ENCODE measurements around the gene SRR. TPM values are rescaled to one million over a fixed set of nuclear protein-coding genes. Genes with fewer than 3 reads are reported as not detected.
A peak's percentile ranks its signal among the peaks of the same experiment; 100 is the strongest.
"Not testable (repeated sequence)": the region's sequence is repeated elsewhere in the genome, so short reads cannot be mapped to it uniquely, and the experiment has no call there.

Gene SRR
- total RNA-seq (2021) = 5.4 and 5.6 TPM in 2 replicates
- long read RNA-seq, transcript SRR-201 (8 exons, 2,728 nt) = major isoform, 20 of 22 reads
- long read RNA-seq, partial matches to known transcripts = 0 of 22 reads
- long read RNA-seq, other reads (novel, unspliced or antisense) = 2 of 22 reads

- H3K23ac ChIP-seq (ENCODE audit: insufficient read length, low read depth, low read length) = no peak within 1 kb of the TSS
- Mint-ChIP-seq H3K27me3 (ENCODE audit: low read depth) (peaks cover 3% of the 10 kb centered on the region; the same call in 1 of the 2 replicates), H3K4me1 (peaks cover 7 to 15% of the 10 kb centered on the region in 2 experiments; a peak in 3 of 4 replicates), H3K27ac (peak within 1 kb of the TSS; percentile 58 to 75 (median 62); a peak in 4 of 7 replicates), H3K4me3 (peak within 1 kb of the TSS; percentile 83 to 94), H3K9me3 (no peaks in the 10 kb centered on the region), H3K36me3 (ENCODE audit: insufficient read depth in 1 of 3, low read depth in 3 of 3) (peaks cover 13 to 35% (median 19%) of the 10 kb centered on the region in 3 experiments; a peak in 6 of 7 replicates)
- no peak within 1 kb of the TSS for H3K4ac ChIP-seq (ENCODE audit: low read depth, low read length)
- H3K9me3 ChIP-seq (ENCODE audit: control insufficient read depth, low read depth, low read length) = no peaks in the 10 kb centered on the region
- no peak within 1 kb of the TSS for H2BK12ac ChIP-seq (ENCODE audit: insufficient read length, low read depth, low read length)
- H3K14ac ChIP-seq (ENCODE audit: insufficient read depth, low read length) = peak within 1 kb of the TSS; percentile 74
- H3T11ph ChIP-seq (ENCODE audit: low read length) = no peak within 1 kb of the TSS
- no peaks in the 10 kb centered on the region for H3K4me1 ChIP-seq (ENCODE audit: insufficient read depth, low read length)
- H3K56ac ChIP-seq (ENCODE audit: insufficient read length, low read depth, low read length) = no peak within 1 kb of the TSS
- H2BK20ac ChIP-seq (ENCODE audit: low read depth, low read length, poor library complexity, severe bottlenecking) = no peak within 1 kb of the TSS
- no CpG with 5 or more reads among the region's 108 CpGs for WGBS (ENCODE audit: extremely low coverage, insufficient read length, low lambda C conversion rate)
- H2AFZ ChIP-seq (ENCODE audit: low read length) = no peak within 1 kb of the TSS
- H3K18ac ChIP-seq (ENCODE audit: insufficient read length, low read depth, low read length) = peak within 1 kb of the TSS; percentile 66
- H3K27me3 ChIP-seq (ENCODE audit: insufficient read depth, low read length) = no peaks in the 10 kb centered on the region; the same call in 1 of the 2 replicates
- no peak within 1 kb of the TSS for H2BK5ac ChIP-seq (ENCODE audit: insufficient read length, low read length)
- peaks cover 4% of the 10 kb centered on the region for H3K79me1 ChIP-seq (ENCODE audit: insufficient read depth, low read depth, low read length, poor library complexity, severe bottlenecking)
- H4K91ac ChIP-seq (ENCODE audit: insufficient read length, low read depth, low read length) = no peak within 1 kb of the TSS
- no peaks in the 10 kb centered on the region for H4K20me1 ChIP-seq (ENCODE audit: control insufficient read depth, insufficient read depth, insufficient read length)
- peak; percentile 96 for DNase-seq
- peak within 1 kb of the TSS; percentile 87 for H3K9ac ChIP-seq (ENCODE audit: extremely low read depth, insufficient read length, low read length)
- H2AK5ac ChIP-seq (ENCODE audit: insufficient read length, low read length) = no peak within 1 kb of the TSS
- H3K79me2 ChIP-seq (ENCODE audit: insufficient read depth, low read length) = no peaks in the 10 kb centered on the region
- H3K27ac ChIP-seq (ENCODE audit: insufficient read length, low read depth, low read length) = no peak within 1 kb of the TSS
- TF ChIP-seq CTCF (conservative IDR thresholded peaks at IDR 0.05) = no peak
- H4K5ac ChIP-seq (ENCODE audit: insufficient read length, low read depth, low read length) = no peak within 1 kb of the TSS
- H2BK15ac ChIP-seq (ENCODE audit: low read depth, low read length) = no peak within 1 kb of the TSS
- no peak within 1 kb of the TSS for H4K8ac ChIP-seq (replicated peaks; ENCODE audit: insufficient read length, low read depth, low read length)
- H3K23me2 ChIP-seq (ENCODE audit: insufficient read length, low read depth, low read length, poor library complexity, severe bottlenecking) = peaks cover 5% of the 10 kb centered on the region
- H3K4me2 ChIP-seq (ENCODE audit: insufficient read depth, insufficient read length, low read length) = peak within 1 kb of the TSS; percentile 85
- H2BK120ac ChIP-seq (ENCODE audit: low read depth, low read length, poor library complexity, severe bottlenecking) = no peak within 1 kb of the TSS
Measured at GRCh38 chr17:2303204-2304188, at the start of gene SRR, which contains the start of gene SMG6. Gene SRR (plus strand): TSS chr17:2303950. CDS start chr17:2315561, 11,611 bp downstream. Gene SMG6 (minus strand): TSS chr17:2303785. CDS start chr17:2303720, 65 bp downstream.

GRCh38 chr17:2258830-2259229 is 44.9 kb upstream of the SRR start:
- not testable (repeated sequence) for H2BK120ac ChIP-seq (ENCODE audit: low read depth, low read length, poor library complexity, severe bottlenecking); H3K4me1 ChIP-seq (ENCODE audit: insufficient read depth, low read length); H3K4ac ChIP-seq (ENCODE audit: low read depth, low read length); H3K18ac ChIP-seq (ENCODE audit: insufficient read length, low read depth, low read length); H2AK5ac ChIP-seq (ENCODE audit: insufficient read length, low read length); H4K20me1 ChIP-seq (ENCODE audit: control insufficient read depth, insufficient read depth, insufficient read length); H2BK15ac ChIP-seq (ENCODE audit: low read depth, low read length); H3K23me2 ChIP-seq (ENCODE audit: insufficient read length, low read depth, low read length, poor library complexity, severe bottlenecking); H4K5ac ChIP-seq (ENCODE audit: insufficient read length, low read depth, low read length); H3K14ac ChIP-seq (ENCODE audit: insufficient read depth, low read length); H3K27ac ChIP-seq (ENCODE audit: insufficient read length, low read depth, low read length); H4K91ac ChIP-seq (ENCODE audit: insufficient read length, low read depth, low read length); H2BK5ac ChIP-seq (ENCODE audit: insufficient read length, low read length); H3K79me2 ChIP-seq (ENCODE audit: insufficient read depth, low read length); H2AFZ ChIP-seq (ENCODE audit: low read length); H3K56ac ChIP-seq (ENCODE audit: insufficient read length, low read depth, low read length); H2BK20ac ChIP-seq (ENCODE audit: low read depth, low read length, poor library complexity, severe bottlenecking); DNase-seq; H3K9ac ChIP-seq (ENCODE audit: extremely low read depth, insufficient read length, low read length); H3K4me3 Mint-ChIP-seq; H3K9me3 ChIP-seq (ENCODE audit: control insufficient read depth, low read depth, low read length); H3K79me1 ChIP-seq (ENCODE audit: insufficient read depth, low read depth, low read length, poor library complexity, severe bottlenecking); H3T11ph ChIP-seq (ENCODE audit: low read length); H3K27me3 Mint-ChIP-seq (ENCODE audit: low read depth); H2BK12ac ChIP-seq (ENCODE audit: insufficient read length, low read depth, low read length); H3K4me2 ChIP-seq (ENCODE audit: insufficient read depth, insufficient read length, low read length); H3K4me1 Mint-ChIP-seq; H3K27me3 ChIP-seq (ENCODE audit: insufficient read depth, low read length); H3K23ac ChIP-seq (ENCODE audit: insufficient read length, low read depth, low read length); H4K8ac ChIP-seq (replicated peaks; ENCODE audit: insufficient read length, low read depth, low read length)
- peaks cover 22 to 40% (median 22%) of the 10 kb centered on the region in 3 experiments for H3K36me3 Mint-ChIP-seq (ENCODE audit: insufficient read depth in 1 of 3, low read depth in 3 of 3)
- H3K9me3 Mint-ChIP-seq = peaks cover 7 to 11% of the 10 kb centered on the region in 2 experiments; a peak in 4 of 5 replicates
- WGBS (ENCODE audit: extremely low coverage, insufficient read length, low lambda C conversion rate) = no CpG with 5 or more reads among the region's 8 CpGs
- H3K27ac Mint-ChIP-seq = 0 out of 7 replicates have a peak overlapping the region, but pooled peaks of 1 of the 3 experiments have one; percentile 55

Data from H9 (cell line).